IPS-20b (cell line): ENCODE measurements around the gene HCN2.
A peak's percentile ranks its signal among the peaks of the same experiment; 100 is the strongest.

Experiments used
- H3K27ac ChIP-seq: one replicate; pipeline ENCODE4 v1.5.1; 2013; ENCODE audit warnings: low read length
- H3K27me3 ChIP-seq: 2 replicates; pipeline ENCODE4 v1.6.1; 2013; ENCODE audit warnings: mild to moderate bottlenecking, low read length, inconsistent platforms; ENCODE audit not compliant: insufficient read depth
- H3K36me3 ChIP-seq: 2 replicates; pipeline ENCODE4 v1.6.1; 2013; ENCODE audit warnings: low read depth, mild to moderate bottlenecking, inconsistent platforms, low read length, moderate library complexity; ENCODE audit not compliant: insufficient read depth
- H3K4me1 ChIP-seq: 2 replicates; pipeline ENCODE4 v1.6.1; 2013; ENCODE audit warnings: mild to moderate bottlenecking, control low read depth, inconsistent platforms, low read length, moderate library complexity; ENCODE audit not compliant: insufficient read depth
- H3K4me3 ChIP-seq: 2 replicates; pipeline ENCODE4 v1.5.1; 2013; ENCODE audit warnings: mild to moderate bottlenecking, low read length, inconsistent platforms
- H3K9ac ChIP-seq: 2 replicates; pipeline ENCODE4 v1.6.1; 2013; ENCODE audit warnings: low read depth, mild to moderate bottlenecking, inconsistent platforms, low read length, moderate library complexity
- H3K9me3 ChIP-seq: 2 replicates; pipeline ENCODE4 v1.6.1; 2013; ENCODE audit warnings: mild to moderate bottlenecking, low read depth, low read length, inconsistent platforms; ENCODE audit not compliant: insufficient read depth

HCN2 gene

GRCh38 chr19:629961-630714 lies 40.5 kb downstream of the HCN2 start:
- Histone ChIP-seq H3K4me3 (no peak overlapping the region), H3K9ac (no peak overlapping the region), H3K27me3 (no peaks in the 10 kb centered on the region), H3K4me1 (no peaks in the 10 kb centered on the region), H3K9me3 (no peaks in the 10 kb centered on the region), H3K36me3 (peaks cover 38% of the 10 kb centered on the region), H3K27ac (no peak overlapping the region)

DNA sequence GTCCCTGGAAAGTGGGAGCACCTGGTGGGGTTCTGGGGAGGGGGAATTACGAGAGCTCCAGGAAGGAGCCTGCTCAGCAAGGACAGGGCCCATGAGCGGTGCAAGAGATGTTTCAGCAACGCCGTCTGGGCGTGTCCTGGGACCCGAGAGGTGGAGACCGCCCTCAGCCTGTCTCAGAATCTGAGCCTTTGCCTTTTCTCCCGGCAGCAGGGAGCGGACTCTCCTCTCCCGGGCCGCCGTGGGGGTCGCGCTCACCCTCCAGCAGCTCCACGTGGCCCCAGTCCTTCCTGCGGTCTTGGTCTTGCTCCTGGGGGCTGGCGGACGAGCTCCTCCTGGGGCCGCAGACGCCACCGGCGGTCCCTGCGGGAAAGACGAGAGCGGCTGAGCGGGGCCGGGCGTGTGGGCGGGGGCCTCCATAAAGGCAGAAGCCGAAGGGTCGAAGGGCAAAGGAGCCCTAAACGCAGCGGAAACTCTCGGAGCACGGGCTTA lies 42.9 kb downstream of the HCN2 start:
- Histone ChIP-seq H3K9me3 (no peaks in the 10 kb centered on the region), H3K4me1 (no peaks in the 10 kb centered on the region), H3K27me3 (peaks cover 8% of the 10 kb centered on the region), H3K27ac (no peak overlapping the region), H3K9ac (peak overlapping the region; percentile 92; the same call in 1 of the 2 replicates), H3K36me3 (peaks cover 28% of the 10 kb centered on the region; the same call in 1 of the 2 replicates), H3K4me3 (peak overlapping the region; percentile 99)

- Histone ChIP-seq H3K36me3 (peaks cover 23% of the 10 kb centered on the region; the same call in 1 of the 2 replicates), H3K9me3 (no peaks in the 10 kb centered on the region), H3K27ac (no peak within 1 kb of the TSS), H3K4me3 (peak within 1 kb of the TSS; percentile 99), H3K27me3 (peaks cover 14% of the 10 kb centered on the region), H3K4me1 (no peaks in the 10 kb centered on the region), H3K9ac (peak within 1 kb of the TSS; percentile 92; the same call in 1 of the 2 replicates)
Observed at GRCh38 chr19:633068-633785, 43.5 kb downstream of the HCN2 start, which contains the start of gene POLRMT. Gene POLRMT (minus strand): TSS chr19:633537. CDS start chr19:633512, 25 bp downstream.

DNA sequence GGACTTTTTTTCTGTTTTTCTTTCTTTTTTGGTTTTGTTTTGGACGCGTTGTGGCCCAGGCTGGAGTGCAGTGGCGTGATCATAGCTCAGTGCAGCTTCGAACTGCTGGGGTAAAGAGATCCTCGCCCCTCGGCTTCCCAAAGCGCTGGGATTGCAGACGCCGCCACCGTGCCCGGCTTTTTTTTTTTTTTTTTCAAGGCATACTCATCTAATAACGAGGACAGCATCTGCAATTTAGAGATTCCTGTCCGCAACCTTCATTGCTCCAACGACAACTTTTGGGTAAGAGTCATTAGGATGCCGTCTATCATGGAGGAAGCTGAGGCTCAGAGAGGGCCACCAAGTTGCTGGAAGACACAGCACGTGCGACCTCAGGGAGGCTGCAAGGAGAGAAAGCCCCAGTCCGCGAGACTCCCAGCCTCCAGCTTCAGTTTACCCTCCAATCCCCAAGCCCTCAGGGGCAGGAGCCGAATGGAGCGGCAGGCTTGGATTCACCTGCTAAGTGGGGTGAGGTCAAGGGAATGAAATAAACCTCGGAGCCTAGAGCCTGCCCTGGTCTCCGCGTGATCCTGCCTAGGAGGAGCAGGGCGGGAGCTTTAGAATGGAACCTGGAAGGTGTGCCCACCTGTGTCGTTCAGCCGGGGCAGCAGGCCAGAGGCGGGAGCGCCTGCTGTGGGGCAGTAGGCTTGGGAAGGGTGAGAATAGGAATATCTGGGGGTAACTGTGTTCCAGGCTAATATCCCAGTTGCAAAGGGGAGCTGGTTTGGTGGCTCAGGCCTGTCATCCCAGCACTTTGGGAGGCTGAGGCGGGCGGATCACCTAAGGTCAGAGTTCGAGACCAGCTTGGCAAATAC lies 44.3 kb downstream of the HCN2 start:
- Histone ChIP-seq H3K27me3 (peaks cover 22% of the 10 kb centered on the region), H3K36me3 (peaks cover 15% of the 10 kb centered on the region; the same call in 1 of the 2 replicates), H3K27ac (no peak overlapping the region), H3K4me1 (no peaks in the 10 kb centered on the region), H3K4me3 (peak overlapping the region; percentile 99), H3K9me3 (no peaks in the 10 kb centered on the region), H3K9ac (peak overlapping the region; percentile 79; the same call in 1 of the 2 replicates)

DNA sequence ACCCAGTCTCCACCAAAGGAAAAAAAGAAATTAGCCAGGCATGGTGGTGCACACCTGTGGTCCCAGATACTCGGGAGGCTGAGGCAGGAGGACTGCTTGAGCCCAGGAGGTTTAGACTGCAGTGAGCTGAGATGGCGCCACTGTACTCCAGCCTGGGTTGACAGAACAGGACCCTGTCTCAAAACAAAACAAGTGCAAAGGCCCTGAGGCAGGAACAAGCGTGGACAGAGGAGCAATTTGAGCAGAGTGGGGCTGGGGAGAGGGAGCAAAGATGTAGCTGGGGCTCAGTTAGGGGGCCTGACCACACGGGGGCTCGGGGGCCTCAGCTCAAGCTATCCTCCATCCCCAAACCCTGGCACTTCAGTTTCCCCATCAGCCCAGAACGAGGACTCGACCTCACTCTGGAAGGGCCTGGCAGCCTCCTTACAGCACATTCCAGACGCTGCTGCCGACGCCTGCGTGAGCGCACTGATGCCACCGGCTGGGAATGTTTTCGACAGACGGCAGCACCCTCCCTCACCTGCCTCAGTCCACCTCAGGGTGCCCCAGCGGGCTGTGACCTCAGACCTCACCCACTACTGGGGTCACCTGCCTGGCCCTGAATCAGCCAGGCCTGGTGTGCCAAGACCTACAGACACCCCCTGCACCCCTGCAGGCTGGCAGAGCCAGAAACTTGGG lies 45.4 kb downstream of the HCN2 start:
- Histone ChIP-seq H3K4me3 (no peak overlapping the region), H3K36me3 (peaks cover 11% of the 10 kb centered on the region; the same call in 1 of the 2 replicates), H3K4me1 (no peaks in the 10 kb centered on the region), H3K27me3 (peaks cover 26% of the 10 kb centered on the region), H3K27ac (no peak overlapping the region), H3K9ac (no peak overlapping the region), H3K9me3 (no peaks in the 10 kb centered on the region)

DNA sequence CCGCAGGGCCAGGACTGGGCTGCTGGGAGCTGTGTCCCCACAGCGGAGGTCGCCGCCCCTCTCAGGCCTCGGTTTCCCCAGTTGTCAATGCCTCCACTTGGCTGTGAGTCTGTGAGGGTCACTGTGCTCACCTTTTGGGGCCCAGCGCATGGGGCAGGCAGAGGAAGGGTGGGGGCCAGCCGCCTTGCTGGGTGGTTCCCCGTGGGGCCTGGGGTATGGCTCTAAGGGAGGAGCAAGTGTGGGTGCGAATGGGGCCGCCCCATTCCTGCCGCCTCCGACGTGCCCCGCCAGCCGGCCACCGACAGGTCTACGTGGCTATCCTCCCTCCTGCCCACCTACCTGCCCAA lies 49.2 kb downstream of the HCN2 start:
- H3K36me3 ChIP-seq: no peaks in the 10 kb centered on the region
- peak overlapping the region; percentile 58; the same call in 1 of the 2 replicates for H3K4me3 ChIP-seq
- no peaks in the 10 kb centered on the region for H3K4me1 ChIP-seq
- H3K27me3 ChIP-seq: peaks cover 26% of the 10 kb centered on the region
- H3K9ac ChIP-seq: no peak overlapping the region
- H3K27ac ChIP-seq: no peak overlapping the region
- H3K9me3 ChIP-seq: no peaks in the 10 kb centered on the region

- peaks cover 26% of the 10 kb centered on the region for H3K27me3 ChIP-seq
- H3K4me1 ChIP-seq: no peaks in the 10 kb centered on the region
- H3K4me3 ChIP-seq: peak within 1 kb of the TSS; percentile 58
- no peak within 1 kb of the TSS for H3K9ac ChIP-seq
- no peaks in the 10 kb centered on the region for H3K9me3 ChIP-seq
- no peaks in the 10 kb centered on the region for H3K36me3 ChIP-seq
- H3K27ac ChIP-seq: no peak within 1 kb of the TSS
Observed at GRCh38 chr19:639253-640160, 49.8 kb downstream of the HCN2 start, which contains the start of gene FGF22. Gene FGF22 (plus strand): TSS chr19:639879. CDS start chr19:639926, 47 bp downstream.

- Histone ChIP-seq H3K9me3 (no peaks in the 10 kb centered on the region), H3K36me3 (no peaks in the 10 kb centered on the region), H3K27ac (no peak overlapping the region), H3K9ac (no peak overlapping the region), H3K4me3 (no peak overlapping the region; the same call in 1 of the 2 replicates), H3K27me3 (peaks cover 26% of the 10 kb centered on the region), H3K4me1 (no peaks in the 10 kb centered on the region)
Observed at GRCh38 chr19:640161-640558, 50.5 kb downstream of the HCN2 start.

DNA sequence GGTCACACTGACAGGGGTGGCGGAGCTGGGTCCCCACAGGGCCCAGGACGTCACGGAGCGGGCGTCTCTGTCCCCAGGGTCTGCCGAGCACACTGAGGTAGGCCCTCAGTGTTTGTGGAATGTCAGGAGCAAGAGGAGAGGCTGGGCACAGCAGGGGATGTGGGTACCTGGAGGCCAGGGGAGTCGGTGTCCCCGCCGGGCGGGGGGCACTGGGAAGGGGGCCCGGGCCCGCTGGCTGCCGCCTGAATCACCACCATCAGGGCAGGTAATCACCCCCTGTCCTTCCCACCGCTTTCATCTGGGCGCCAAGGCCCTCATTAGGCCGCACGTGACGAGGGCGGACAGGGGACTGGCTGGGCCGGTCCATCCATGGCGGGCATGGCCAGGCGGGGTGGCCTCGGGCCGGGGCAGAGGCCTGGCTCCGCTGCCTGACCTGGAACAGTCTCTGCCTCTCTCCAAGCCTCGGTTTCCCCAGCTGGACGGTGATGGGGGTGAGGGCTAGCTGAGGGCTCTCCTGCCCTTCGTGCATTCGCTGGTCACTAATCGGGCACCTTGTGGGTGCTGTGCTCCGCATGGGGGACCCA lies 51.0 kb downstream of the HCN2 start:
- Histone ChIP-seq H3K4me1 (no peaks in the 10 kb centered on the region), H3K27me3 (peaks cover 26% of the 10 kb centered on the region), H3K36me3 (no peaks in the 10 kb centered on the region), H3K9ac (no peak overlapping the region), H3K27ac (no peak overlapping the region), H3K4me3 (no peak overlapping the region), H3K9me3 (no peaks in the 10 kb centered on the region)

GRCh38 chr19:641702-642101 lies 52.0 kb downstream of the HCN2 start:
- no peak overlapping the region for H3K4me3 ChIP-seq
- peaks cover 26% of the 10 kb centered on the region for H3K27me3 ChIP-seq
- no peak overlapping the region for H3K27ac ChIP-seq
- peaks cover 1% of the 10 kb centered on the region; the same call in 1 of the 2 replicates for H3K36me3 ChIP-seq
- H3K9ac ChIP-seq: no peak overlapping the region
- no peaks in the 10 kb centered on the region for H3K9me3 ChIP-seq
- H3K4me1 ChIP-seq: no peaks in the 10 kb centered on the region
